HG02623 (cell line): ENCODE results near the gene MST1R.

Source experiments
- ATAC-seq: cut with Tn5 transposase; IDR thresholded peaks from one replicate; pipeline ENCODE4 v1.9.1; 2021; ENCODE audit warnings: moderate library complexity; ENCODE audit not compliant: unreplicated experiment

The MST1R gene

DNA sequence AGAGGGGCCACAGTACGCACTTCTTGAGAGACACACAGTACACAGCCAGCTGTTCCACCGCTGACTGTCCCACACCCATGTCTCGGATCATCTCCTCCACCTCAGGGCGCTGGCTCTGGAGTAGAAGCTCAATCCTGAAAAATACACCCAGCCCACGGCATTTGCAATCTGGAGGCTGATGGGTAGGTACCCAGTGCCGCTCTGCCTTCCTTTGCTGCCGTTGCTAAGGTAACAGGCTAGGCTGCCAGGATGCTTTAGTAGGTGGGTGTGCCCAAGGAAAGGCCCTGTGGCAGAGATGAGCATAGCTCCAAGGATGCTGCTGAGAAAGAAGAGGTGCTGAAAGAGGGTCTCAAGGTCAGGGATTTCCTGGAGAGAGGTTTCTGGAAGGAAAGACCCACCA is 61.9 kb downstream of the MST1R start:
- ATAC-seq = no peak

DNA sequence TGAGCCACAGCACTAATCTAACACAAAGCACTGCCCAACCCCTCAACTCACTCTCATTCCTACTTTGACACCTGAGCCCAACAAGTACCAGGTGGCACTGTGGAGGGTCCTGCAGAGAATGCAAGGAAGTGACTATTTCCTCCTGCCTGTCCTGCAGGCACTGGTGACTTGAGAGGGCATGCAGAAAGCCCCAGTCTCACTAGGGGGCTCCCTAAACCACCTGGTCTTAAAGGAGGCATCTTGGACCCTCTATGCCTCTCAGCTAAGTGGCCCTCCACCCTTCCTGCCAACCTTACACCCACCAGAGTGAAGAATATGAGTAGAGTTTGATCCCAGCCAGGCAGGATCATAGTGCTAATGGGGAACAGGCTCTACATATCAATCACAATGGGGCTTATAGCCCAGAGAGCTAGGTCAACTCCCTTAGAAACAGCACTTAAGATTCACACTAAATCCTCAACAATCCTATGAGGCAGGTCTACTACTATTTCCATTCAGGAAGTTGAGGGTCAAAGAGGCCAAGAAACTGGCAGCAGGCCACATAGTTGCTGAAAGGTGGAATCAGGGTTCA is 62.5 kb downstream of the MST1R start:
- ATAC-seq = no peak

- ATAC-seq = no peak
These were observed 63.3 kb downstream of the MST1R start for GRCh38 chr3:49840388-49840787.

- ATAC-seq = no peak
These were observed 64.4 kb downstream of the MST1R start for GRCh38 chr3:49839193-49839809.
